H9 (cell line): ENCODE results near the gene KIF13A. TPM values are rescaled to one million over a fixed set of nuclear protein-coding genes. Genes with fewer than 3 reads are reported as not detected.
A peak's percentile ranks its signal among the peaks of the same experiment; 100 is the strongest.

Source experiments
- DNase-seq: peaks from one replicate; pipeline ENCODE4 v3.0.0-alpha.2; 2017
- H2AFZ ChIP-seq: one replicate; pipeline ENCODE4 v1.6.1; 2013; ENCODE audit warnings: mild to moderate bottlenecking, low read length, control low read depth, moderate library complexity
- H2AK5ac ChIP-seq: 2 replicates; pipeline ENCODE4 v1.6.1; 2013; ENCODE audit warnings: low read length, control low read depth, mixed read lengths; ENCODE audit not compliant: insufficient read length
- H2BK120ac ChIP-seq: one replicate; pipeline ENCODE4 v1.6.1; 2013; ENCODE audit warnings: low read depth, mild to moderate bottlenecking, low read length, control low read depth, inconsistent platforms; ENCODE audit not compliant: poor library complexity, severe bottlenecking
- H2BK12ac ChIP-seq: 2 replicates; pipeline ENCODE4 v1.6.1; 2013; ENCODE audit warnings: low read length, control low read depth, mixed read lengths, low read depth; ENCODE audit not compliant: insufficient read length
- H2BK15ac ChIP-seq: 2 replicates; pipeline ENCODE4 v1.6.1; 2013; ENCODE audit warnings: low read depth, low read length, control low read depth
- H2BK20ac ChIP-seq: one replicate; pipeline ENCODE4 v1.6.1; 2013; ENCODE audit warnings: low read depth, mild to moderate bottlenecking, low read length, control low read depth, inconsistent platforms; ENCODE audit not compliant: poor library complexity, severe bottlenecking
- H2BK5ac ChIP-seq: 2 replicates; pipeline ENCODE4 v1.6.1; 2013; ENCODE audit warnings: low read length, control low read depth, mixed read lengths; ENCODE audit not compliant: insufficient read length
- H3K14ac ChIP-seq: 2 replicates; pipeline ENCODE4 v1.6.1; 2013; ENCODE audit warnings: low read length, control low read depth; ENCODE audit not compliant: insufficient read depth
- H3K18ac ChIP-seq: 2 replicates; pipeline ENCODE4 v1.6.1; 2013; ENCODE audit warnings: low read depth, mild to moderate bottlenecking, mixed read lengths, low read length, control low read depth; ENCODE audit not compliant: insufficient read length
- H3K23ac ChIP-seq: 2 replicates; pipeline ENCODE4 v1.6.1; 2013; ENCODE audit warnings: low read length, control low read depth, mixed read lengths, low read depth; ENCODE audit not compliant: insufficient read length
- H3K23me2 ChIP-seq: 2 replicates; pipeline ENCODE4 v1.6.1; 2013; ENCODE audit warnings: low read depth, mild to moderate bottlenecking, mixed read lengths, low read length, control low read depth; ENCODE audit not compliant: insufficient read length, poor library complexity, severe bottlenecking
- H3K27ac ChIP-seq: 2 replicates; pipeline ENCODE4 v1.5.1; 2013; ENCODE audit warnings: low read length, control low read depth, mixed read lengths, low read depth; ENCODE audit not compliant: insufficient read length
- H3K27me3 ChIP-seq: 2 replicates; pipeline ENCODE4 v1.6.1; 2013; ENCODE audit warnings: low read length, control low read depth, inconsistent platforms; ENCODE audit not compliant: insufficient read depth
- H3K4ac ChIP-seq: 2 replicates; pipeline ENCODE4 v1.6.1; 2013; ENCODE audit warnings: low read depth, mild to moderate bottlenecking, control low read depth, inconsistent platforms, low read length, moderate library complexity
- H3K4me1 ChIP-seq: 2 replicates; pipeline ENCODE4 v1.6.1; 2013; ENCODE audit warnings: low read length, control low read depth, inconsistent platforms; ENCODE audit not compliant: insufficient read depth
- H3K4me2 ChIP-seq: 2 replicates; pipeline ENCODE4 v1.6.1; 2013; ENCODE audit warnings: low read length, control low read depth, mixed read lengths; ENCODE audit not compliant: insufficient read length, insufficient read depth
- H3K56ac ChIP-seq: 2 replicates; pipeline ENCODE4 v1.6.1; 2013; ENCODE audit warnings: low read depth, mild to moderate bottlenecking, mixed read lengths, low read length, control low read depth; ENCODE audit not compliant: insufficient read length
- H3K79me1 ChIP-seq: 2 replicates; pipeline ENCODE4 v1.6.1; 2013; ENCODE audit warnings: low read depth, mild to moderate bottlenecking, moderate library complexity, low read length, control low read depth, inconsistent platforms; ENCODE audit not compliant: insufficient read depth, poor library complexity, severe bottlenecking
- H3K79me2 ChIP-seq: 2 replicates; pipeline ENCODE4 v1.6.1; 2013; ENCODE audit warnings: low read length, control low read depth, inconsistent platforms; ENCODE audit not compliant: insufficient read depth
- H3K9ac ChIP-seq: 2 replicates; pipeline ENCODE4 v1.6.1; 2013; ENCODE audit warnings: low read length, control low read depth, mixed read lengths; ENCODE audit not compliant: insufficient read length; ENCODE audit errors: extremely low read depth
- H3K9me3 ChIP-seq: one replicate; pipeline ENCODE4 v1.6.1; 2013; ENCODE audit warnings: low read depth, low read length, inconsistent platforms; ENCODE audit not compliant: control insufficient read depth
- H3T11ph ChIP-seq: one replicate; pipeline ENCODE4 v1.6.1; 2013; ENCODE audit warnings: mild to moderate bottlenecking, low read length, control low read depth, inconsistent platforms
- H4K20me1 ChIP-seq: one replicate; pipeline ENCODE4 v1.6.1; 2013; ENCODE audit not compliant: control insufficient read depth, insufficient read length, insufficient read depth
- H4K5ac ChIP-seq: 2 replicates; pipeline ENCODE4 v1.6.1; 2013; ENCODE audit warnings: low read depth, mild to moderate bottlenecking, mixed read lengths, low read length, control low read depth; ENCODE audit not compliant: insufficient read length
- H4K8ac ChIP-seq: replicated peaks from 2 replicates; pipeline ENCODE4 v1.6.1; 2013; ENCODE audit warnings: low read length, control low read depth, mixed read lengths, low read depth; ENCODE audit not compliant: insufficient read length
- H4K91ac ChIP-seq: 2 replicates; pipeline ENCODE4 v1.6.1; 2013; ENCODE audit warnings: low read depth, mild to moderate bottlenecking, moderate library complexity, mixed read lengths, low read length, control low read depth; ENCODE audit not compliant: insufficient read length
- H3K27ac Mint-ChIP-seq, 3 experiments: 2 replicates in 2 of 3; 3 replicates in 1 of 3; pipeline ENCODE4 v1.8.0; 2020 to 2021; ENCODE audit warnings: mixed read lengths in 3 of 3, mild to moderate bottlenecking in 1 of 3, moderate library complexity in 1 of 3
- H3K27me3 Mint-ChIP-seq: 2 replicates; pipeline ENCODE4 v1.8.0; 2021; ENCODE audit warnings: low read depth, mild to moderate bottlenecking, moderate library complexity, mixed read lengths
- H3K36me3 Mint-ChIP-seq, 3 experiments: 2 replicates in 2 of 3; 3 replicates in 1 of 3; pipeline ENCODE4 v1.8.0; 2020 to 2021; ENCODE audit warnings: low read depth in 3 of 3, mixed read lengths in 3 of 3; ENCODE audit not compliant: insufficient read depth in 1 of 3
- H3K4me1 Mint-ChIP-seq, 2 experiments: 2 replicates each; pipeline ENCODE4 v1.8.0; 2020; ENCODE audit warnings: mixed read lengths in 2 of 2
- H3K4me3 Mint-ChIP-seq, 2 experiments: 2 replicates in 1 of 2; 3 replicates in 1 of 2; pipeline ENCODE4 v1.8.0; 2020 to 2021; ENCODE audit warnings: mild to moderate bottlenecking in 2 of 2, mixed read lengths in 2 of 2, moderate library complexity in 1 of 2
- H3K9me3 Mint-ChIP-seq, 2 experiments: 2 replicates in 1 of 2; 3 replicates in 1 of 2; pipeline ENCODE4 v1.8.0; 2020; ENCODE audit warnings: mild to moderate bottlenecking in 2 of 2, mixed read lengths in 2 of 2, moderate library complexity in 1 of 2
- WGBS: extraction: QIAGEN DNeasy Blood & Tissue Kit; methylation state at CpG from one replicate; pipeline ENCODE4 v1.1.7; 2013; ENCODE audit warnings: missing lambda C conversion rate, low lambda C conversion rate, mixed read lengths; ENCODE audit not compliant: insufficient read length; ENCODE audit errors: extremely low coverage; 5-methylcytosine and 5-hydroxymethylcytosine counted together
- total RNA-seq: library from RNA; stranded (reverse); gene quantifications from 2 replicates; pipeline ENCODE4 v1.2.1, GENCODE V29; 2021
- TF ChIP-seq, protein P1 (sequence below): fragments of 200-600 bp; sonication (generic); conservative IDR thresholded peaks from 3 replicates; pipeline ENCODE4 v1.8.0; 2021; ENCODE audit warnings: antibody characterized with exemption, mild to moderate bottlenecking

Gene KIF13A
- total RNA-seq, 1 experiment from 2014 or later = 38.2 TPM

DNA sequence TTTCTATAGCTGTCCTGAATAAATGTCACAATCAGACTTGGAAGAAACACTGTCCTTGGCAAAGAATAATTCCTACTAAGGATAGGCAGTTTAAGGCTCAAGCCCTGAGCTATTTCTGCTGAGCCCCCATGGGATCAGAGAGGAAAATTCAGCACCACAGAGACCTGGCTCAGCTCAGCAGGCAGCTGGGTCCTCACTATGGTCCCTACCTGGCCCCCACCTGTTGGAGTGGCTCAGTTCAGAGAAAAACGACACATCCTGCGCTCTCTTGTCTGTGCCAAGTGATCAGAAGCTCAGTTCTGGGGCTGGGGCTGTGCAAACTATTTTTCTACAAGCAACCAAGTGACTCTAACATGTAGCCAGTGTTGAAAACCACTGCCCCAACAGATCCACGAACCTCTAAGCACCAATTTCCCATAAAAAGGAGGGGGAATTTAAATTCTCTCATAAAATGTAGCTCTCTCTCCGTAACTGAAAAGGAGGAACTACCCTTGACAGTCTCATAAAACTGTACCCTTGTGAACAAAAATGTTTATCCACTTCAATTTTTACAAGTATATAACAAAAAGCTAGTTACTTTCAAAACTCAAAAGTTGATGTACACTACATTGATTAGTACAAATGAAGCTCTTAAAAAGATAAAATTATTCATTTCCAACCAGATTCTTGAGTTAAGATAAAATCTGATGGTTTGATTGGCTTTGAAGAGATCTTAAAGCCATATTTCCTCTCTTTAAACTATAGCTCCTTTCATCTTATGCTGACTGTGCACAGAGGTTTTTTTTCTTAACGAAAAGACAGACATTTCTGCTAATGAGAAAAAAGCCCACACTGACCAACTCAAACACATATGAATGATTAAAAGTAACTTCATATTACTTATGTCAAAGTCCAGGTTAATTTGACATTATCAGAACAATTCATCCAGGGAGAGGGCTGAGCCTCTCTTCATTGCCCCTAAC, 52.0 kb downstream of the KIF13A start:
- peaks cover 2% of the 10 kb centered on the region; the same call in 1 of the 2 replicates for H3K79me2 ChIP-seq
- H3K9me3 Mint-ChIP-seq = no peaks in the 10 kb centered on the region
- no peak overlapping the region for H3K27ac ChIP-seq

More for the DNA sequence above, 52.0 kb downstream of the KIF13A start:
- H3K4ac ChIP-seq = no peak overlapping the region
- no peaks in the 10 kb centered on the region for H3K27me3 ChIP-seq
- no peak overlapping the region for H2AK5ac ChIP-seq
- H3K4me1 ChIP-seq = peaks cover 7% of the 10 kb centered on the region; the same call in 1 of the 2 replicates
- TF ChIP-seq, protein P1, sequence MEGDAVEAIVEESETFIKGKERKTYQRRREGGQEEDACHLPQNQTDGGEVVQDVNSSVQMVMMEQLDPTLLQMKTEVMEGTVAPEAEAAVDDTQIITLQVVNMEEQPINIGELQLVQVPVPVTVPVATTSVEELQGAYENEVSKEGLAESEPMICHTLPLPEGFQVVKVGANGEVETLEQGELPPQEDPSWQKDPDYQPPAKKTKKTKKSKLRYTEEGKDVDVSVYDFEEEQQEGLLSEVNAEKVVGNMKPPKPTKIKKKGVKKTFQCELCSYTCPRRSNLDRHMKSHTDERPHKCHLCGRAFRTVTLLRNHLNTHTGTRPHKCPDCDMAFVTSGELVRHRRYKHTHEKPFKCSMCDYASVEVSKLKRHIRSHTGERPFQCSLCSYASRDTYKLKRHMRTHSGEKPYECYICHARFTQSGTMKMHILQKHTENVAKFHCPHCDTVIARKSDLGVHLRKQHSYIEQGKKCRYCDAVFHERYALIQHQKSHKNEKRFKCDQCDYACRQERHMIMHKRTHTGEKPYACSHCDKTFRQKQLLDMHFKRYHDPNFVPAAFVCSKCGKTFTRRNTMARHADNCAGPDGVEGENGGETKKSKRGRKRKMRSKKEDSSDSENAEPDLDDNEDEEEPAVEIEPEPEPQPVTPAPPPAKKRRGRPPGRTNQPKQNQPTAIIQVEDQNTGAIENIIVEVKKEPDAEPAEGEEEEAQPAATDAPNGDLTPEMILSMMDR = no peak
- no peaks in the 10 kb centered on the region for H3K23me2 ChIP-seq
- H4K20me1 ChIP-seq = no peaks in the 10 kb centered on the region
- no peak overlapping the region for H3K23ac ChIP-seq
- H3K56ac ChIP-seq = no peak overlapping the region
- DNase-seq = no peak
- no peak overlapping the region for H3T11ph ChIP-seq
- no peak overlapping the region for H2BK15ac ChIP-seq
- no peak overlapping the region for H3K9ac ChIP-seq
- no peak overlapping the region for H2BK20ac ChIP-seq
- no peaks in the 10 kb centered on the region; the same call in 1 of the 2 replicates for H3K27me3 Mint-ChIP-seq
- peaks cover 51 to 62% of the 10 kb centered on the region in 2 experiments for H3K4me1 Mint-ChIP-seq
- no peak overlapping the region for H2BK12ac ChIP-seq
- peak overlapping the region in 2 of 3 experiments; percentile 24 to 73; a peak in 5 of 7 replicates for H3K27ac Mint-ChIP-seq
- H3K4me2 ChIP-seq = no peak overlapping the region
- H4K8ac ChIP-seq = no peak overlapping the region
- H2BK120ac ChIP-seq = no peak overlapping the region
- H3K79me1 ChIP-seq = peaks cover 2% of the 10 kb centered on the region
- no peaks in the 10 kb centered on the region for H3K9me3 ChIP-seq
- H2AFZ ChIP-seq = no peak overlapping the region
- no peak overlapping the region for H3K14ac ChIP-seq
- H4K91ac ChIP-seq = no peak overlapping the region
- no peak overlapping the region for H3K4me3 Mint-ChIP-seq
- H4K5ac ChIP-seq = no peak overlapping the region
- H2BK5ac ChIP-seq = no peak overlapping the region
- WGBS = no CpG with 5 or more reads among the region's 5 CpGs
- no peak overlapping the region for H3K18ac ChIP-seq
- H3K36me3 Mint-ChIP-seq = no peaks in the 10 kb centered on the region; a peak in 1 of 7 replicates
